NCI-H1417 (cell line): ENCODE measurements around the gene RASIP1.
A peak's percentile ranks its signal among the peaks of the same experiment; 100 is the strongest.
"Not testable (repeated sequence)": the region's sequence is repeated elsewhere in the genome, so short reads cannot be mapped to it uniquely, and the experiment has no call there.

Experiments
- DNase-seq, 3 experiments: peaks; one replicate each; lab custom pipeline; 2025; lab: John Stamatoyannopoulos, UW

RASIP1 gene, protein sequence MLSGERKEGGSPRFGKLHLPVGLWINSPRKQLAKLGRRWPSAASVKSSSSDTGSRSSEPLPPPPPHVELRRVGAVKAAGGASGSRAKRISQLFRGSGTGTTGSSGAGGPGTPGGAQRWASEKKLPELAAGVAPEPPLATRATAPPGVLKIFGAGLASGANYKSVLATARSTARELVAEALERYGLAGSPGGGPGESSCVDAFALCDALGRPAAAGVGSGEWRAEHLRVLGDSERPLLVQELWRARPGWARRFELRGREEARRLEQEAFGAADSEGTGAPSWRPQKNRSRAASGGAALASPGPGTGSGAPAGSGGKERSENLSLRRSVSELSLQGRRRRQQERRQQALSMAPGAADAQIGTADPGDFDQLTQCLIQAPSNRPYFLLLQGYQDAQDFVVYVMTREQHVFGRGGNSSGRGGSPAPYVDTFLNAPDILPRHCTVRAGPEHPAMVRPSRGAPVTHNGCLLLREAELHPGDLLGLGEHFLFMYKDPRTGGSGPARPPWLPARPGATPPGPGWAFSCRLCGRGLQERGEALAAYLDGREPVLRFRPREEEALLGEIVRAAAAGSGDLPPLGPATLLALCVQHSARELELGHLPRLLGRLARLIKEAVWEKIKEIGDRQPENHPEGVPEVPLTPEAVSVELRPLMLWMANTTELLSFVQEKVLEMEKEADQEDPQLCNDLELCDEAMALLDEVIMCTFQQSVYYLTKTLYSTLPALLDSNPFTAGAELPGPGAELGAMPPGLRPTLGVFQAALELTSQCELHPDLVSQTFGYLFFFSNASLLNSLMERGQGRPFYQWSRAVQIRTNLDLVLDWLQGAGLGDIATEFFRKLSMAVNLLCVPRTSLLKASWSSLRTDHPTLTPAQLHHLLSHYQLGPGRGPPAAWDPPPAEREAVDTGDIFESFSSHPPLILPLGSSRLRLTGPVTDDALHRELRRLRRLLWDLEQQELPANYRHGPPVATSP

DNA sequence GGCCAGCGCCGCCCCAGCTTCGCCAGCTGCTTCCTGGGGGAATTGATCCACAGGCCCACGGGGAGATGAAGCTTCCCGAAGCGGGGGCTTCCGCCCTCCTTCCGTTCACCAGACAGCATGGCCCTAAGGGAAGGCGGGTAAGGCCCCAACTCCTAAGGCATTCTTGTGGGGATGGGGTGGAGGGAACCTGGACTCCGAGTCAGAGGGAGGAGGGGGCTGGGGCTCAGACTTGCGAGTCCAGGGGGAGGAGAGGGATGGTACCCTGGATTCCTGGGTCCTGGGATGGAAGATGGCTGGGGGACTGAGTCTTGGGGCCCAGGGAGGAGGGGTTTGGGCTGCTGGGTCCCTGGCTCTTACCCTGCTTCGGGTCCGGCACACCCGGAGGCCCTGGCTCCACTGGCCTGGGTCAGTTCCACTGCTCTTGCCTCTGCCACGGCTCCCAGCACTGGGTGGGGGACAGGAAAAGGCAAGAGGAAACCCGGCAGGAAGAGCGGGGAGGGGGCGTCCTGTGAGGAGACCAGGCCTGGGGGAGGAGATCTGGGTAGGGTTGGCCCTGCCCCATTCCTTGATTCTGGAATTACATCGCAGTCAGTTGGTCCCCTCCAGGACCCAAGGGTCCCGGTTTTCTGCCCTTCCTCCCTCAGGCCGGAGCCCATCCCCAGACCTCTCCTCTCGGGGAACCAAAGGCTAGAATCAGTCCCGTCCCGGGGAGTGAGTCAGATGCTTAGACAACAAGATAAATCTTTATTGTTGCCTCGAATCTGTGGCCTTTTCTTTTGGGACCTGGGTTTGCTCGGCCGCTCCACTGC lies at the start of gene RASIP1:
Gene RASIP1, minus strand, starts transcription at position 447 of the 809 bp plus-strand sequence. Its CDS starts 328 bp downstream, at position 119.
- DNase-seq: no peak

DNA sequence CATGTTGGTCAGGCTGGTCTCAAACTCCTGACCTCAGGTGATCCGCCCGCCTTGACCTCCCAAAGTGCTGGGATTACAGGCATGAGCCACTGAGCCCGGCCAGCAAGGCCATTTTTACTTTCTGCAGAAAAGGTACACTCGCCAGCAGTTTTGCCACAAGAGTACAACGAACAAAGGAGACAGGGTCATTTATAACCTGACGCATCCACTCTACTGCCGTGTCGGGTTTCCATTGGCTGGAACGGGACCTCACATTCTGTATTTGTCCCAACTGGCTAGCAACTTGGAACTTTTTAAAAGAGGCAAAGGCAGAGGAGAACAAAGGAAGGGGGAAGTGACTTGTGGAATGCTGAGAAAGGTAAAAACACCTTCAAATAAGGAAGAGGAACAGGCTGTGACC lies 46.9 kb upstream of the RASIP1 start:
- not testable (repeated sequence) for DNase-seq

DNA sequence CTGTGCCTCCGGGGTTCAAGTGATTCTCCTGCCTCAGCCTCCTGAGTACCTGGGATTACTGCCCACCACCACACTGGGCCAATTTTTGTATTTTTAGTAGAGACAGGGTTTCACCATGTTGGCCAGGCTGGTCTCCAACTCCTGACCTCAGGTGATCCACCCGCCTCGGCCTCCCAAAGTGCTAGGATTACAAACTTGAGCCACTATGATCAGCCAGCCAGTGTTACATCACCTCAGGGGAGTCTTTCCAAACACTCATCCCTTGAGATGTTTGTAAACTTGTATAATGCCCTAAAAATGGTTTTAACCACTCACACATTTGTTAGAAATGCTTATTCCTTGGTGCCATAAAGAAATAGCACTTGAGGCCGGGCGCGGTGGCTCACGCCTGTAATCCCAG lies 46.0 kb upstream of the RASIP1 start:
- not testable (repeated sequence) for DNase-seq

DNA sequence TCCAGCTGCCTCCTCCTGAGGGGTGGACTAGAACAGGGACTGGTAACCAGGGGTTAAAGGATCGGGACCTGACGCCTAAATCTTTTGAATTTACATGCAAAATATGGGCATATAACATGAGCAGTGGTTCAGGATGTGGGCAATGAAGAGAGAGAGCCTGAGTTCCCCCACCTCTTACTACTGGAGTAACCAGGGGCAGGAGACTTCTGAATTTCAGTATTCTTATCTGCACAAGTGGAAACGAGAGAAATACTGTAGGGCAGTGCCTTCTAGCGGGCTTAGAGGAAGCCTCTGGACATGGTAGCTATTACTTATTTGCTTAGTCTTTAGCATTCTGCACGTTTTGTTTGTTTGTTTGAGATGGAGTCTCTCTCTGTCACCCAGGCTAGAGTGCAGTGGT lies 44.1 kb upstream of the RASIP1 start:
- DNase-seq: no peak

DNA sequence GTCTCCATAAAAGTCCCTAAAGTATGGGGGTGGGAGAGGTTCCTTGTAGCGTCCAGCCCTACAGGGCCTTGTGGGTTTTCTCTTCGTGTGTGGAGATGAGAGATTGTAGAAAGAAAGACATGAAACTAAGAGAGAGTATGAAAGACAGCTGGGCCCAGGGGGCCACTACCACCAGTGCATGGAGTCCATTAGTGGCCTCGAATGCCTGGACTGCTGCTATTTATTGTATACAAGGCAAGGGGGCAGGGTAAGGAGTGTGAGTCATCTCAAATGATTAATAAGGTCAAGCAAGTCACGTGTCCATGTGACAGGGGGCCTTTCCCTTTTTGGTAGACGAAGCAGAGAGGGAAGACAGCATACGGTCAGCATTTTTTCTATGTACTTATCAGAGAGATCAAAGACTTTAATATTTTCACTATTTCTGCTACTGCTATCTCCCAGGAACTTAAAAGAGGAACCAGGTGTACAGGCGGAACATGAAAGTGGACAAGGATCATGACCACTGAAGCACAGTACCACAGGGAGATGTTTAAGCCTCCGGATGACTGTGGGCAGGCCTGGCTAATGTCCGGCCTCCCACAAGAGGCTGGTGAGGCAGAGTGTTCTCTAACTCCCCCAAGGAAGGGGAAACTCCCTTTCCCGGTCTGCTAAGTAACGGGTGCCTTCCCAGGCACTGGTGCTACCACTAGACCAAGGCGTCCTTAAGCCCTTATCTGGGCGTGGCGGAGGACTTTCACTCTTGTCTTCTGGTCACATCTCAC lies 40.4 kb upstream of the RASIP1 start:
- no peak for DNase-seq

- no peak for DNase-seq
These were observed 39.2 kb upstream of the RASIP1 start for GRCh38 chr19:48779636-48780035.

DNA sequence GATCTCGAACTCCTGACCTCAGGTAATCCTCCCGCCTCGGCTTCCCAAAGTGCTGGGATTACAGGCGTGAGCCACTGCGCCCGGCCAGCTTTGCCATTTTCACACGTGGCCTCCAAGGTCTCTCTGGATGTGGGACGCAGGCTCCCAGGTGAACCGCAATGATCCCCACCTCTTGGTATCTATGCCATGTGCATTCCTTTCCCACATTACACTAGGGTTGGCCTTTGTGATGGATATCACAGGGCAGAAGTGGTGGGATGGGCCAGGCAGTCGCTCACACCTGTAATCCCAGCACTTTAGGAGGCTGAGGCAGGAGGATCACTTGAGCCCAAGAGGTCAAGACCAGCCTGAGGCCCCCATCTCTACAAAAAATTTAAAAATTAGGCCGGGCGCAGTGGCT lies 37.3 kb upstream of the RASIP1 start:
- no peak for DNase-seq

DNA sequence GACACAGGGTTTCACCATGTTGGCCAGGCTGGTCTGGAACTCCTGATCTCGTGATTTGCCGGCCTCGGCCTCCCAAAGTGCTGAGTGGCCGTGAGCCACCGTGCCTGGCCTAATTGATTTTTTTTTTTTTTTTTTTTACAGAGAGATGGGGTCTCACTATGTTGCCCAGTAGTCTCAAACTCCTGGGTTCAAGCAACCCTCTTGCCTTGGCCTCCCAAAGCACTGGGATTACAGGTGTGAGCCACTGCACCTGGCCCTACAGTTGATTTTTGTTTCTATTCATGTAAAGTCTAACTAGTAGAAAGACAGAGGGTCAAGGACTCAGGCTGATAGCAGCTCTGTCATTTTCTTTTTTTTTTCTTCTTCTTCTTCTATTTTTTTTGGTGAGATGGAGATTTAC lies 36.7 kb upstream of the RASIP1 start:
- no peak for DNase-seq

- DNase-seq: no peak
These were observed 32.1 kb upstream of the RASIP1 start for GRCh38 chr19:48772503-48772953.

- DNase-seq: no peak
These were observed 30.5 kb upstream of the RASIP1 start for GRCh38 chr19:48770734-48771472.

DNA sequence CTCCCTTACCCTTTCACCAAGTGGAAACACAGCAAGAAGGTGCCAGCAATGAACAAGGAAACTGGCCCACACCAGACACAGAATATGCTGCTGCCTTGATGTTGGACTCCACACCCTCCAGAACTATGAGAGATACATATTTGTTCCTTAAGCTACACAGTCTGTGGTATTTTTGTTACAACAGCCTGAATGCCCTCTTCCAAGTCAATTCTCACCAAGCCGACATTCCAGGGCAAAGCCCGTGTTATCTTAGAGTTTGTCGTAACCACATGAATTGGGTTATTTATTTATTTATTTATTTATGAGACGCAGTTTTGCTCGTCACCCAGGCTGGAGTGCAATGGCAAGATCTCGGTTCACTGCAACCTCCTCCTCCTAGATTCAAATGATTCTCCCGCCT lies 29.9 kb upstream of the RASIP1 start:
- DNase-seq: no peak

DNA sequence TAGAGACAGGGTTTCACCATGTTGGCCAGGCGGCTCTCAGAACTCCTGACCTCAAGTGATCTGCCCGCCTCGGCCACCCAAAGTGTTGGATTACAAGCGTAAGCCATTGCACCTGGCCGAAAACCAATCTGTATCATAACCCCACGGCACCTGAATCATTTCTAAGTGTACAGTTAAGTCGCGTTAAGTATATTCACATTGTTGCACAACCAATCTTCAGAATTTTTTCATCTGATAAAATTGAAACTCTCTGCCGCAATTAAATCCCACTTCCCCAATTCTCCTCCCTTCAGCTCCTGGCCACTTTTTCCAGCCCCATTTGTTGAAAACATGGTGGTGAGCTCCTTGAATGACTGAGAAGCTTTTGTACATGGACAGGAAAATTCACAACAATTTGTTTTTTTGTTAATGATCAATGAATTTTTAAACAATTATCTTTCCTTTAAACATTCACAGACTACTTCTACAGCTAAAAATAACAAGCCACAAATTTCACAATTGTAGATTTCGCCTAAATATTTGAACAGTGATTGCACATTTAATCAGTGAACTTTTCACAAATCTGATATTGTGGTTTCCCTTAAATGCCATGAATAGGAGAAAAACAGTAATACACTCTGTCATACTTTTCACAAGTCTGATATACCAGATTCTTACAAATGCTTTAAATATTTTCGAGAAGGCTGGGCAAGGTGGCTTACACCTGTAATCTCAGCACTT lies 28.7 kb upstream of the RASIP1 start:
- peak in 1 of 3 experiments; percentile 23 for DNase-seq

GRCh38 chr19:48768171-48768753 lies 27.9 kb upstream of the RASIP1 start:
- DNase-seq: peak in 1 of 3 experiments; percentile 46

- DNase-seq: not testable (repeated sequence)
These were observed 25.4 kb upstream of the RASIP1 start for GRCh38 chr19:48765816-48766215.

- no peak for DNase-seq
These were observed 20.2 kb upstream of the RASIP1 start for GRCh38 chr19:48760504-48761205.

DNA sequence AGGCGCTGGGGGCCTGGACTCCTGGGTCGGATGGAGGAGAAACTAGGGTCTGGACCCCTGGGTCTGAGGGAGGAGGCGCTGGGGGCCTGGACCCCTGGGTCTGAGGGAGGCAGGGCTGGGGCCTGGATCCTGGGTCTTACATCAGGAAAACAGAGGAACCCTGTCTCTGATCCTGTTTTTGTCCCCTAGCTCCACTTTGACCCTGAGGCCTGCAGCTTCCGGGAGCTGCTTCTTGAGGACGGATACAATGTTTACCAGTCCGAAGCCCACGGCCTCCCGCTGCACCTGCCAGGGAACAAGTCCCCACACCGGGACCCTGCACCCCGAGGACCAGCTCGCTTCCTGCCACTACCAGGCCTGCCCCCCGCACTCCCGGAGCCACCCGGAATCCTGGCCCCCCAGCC lies 17.3 kb upstream of the RASIP1 start:
- no peak for DNase-seq

- no peak for DNase-seq
These were observed 16.8 kb upstream of the RASIP1 start for GRCh38 chr19:48757089-48757675.

DNA sequence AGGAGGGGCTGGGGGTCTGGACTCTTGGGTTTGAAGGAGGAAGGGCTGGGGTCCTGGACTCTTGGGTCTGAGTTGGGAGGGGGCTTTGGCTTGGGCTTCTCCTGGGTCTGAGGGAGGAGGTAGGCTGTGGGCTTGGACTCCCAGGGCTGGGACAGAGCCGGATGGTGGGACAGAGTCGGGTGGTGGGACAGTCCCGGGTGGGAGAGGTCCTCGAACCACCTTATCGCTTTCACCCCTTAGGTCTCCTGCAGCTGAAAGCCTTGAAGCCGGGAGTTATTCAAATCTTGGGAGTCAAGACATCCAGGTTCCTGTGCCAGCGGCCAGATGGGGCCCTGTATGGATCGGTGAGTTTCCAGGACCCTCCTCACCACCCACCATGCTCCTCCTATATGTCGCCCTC lies 16.3 kb upstream of the RASIP1 start:
- DNase-seq: no peak
